Panc1 (cell line): ENCODE results near the gene SOX30. TPM values are rescaled to one million over a fixed set of nuclear protein-coding genes. Genes with fewer than 3 reads are reported as not detected.

Source experiments
- ATAC-seq: fragments of 200-7000 bp; cut with Tn5 transposase; 2 replicates; pipeline ENCODE4 v1.9.1; 2020; ENCODE audit warnings: mild to moderate bottlenecking, moderate library complexity
- BruUV-seq: library from RNA; stranded (reverse); fragments of 400-500 nt; replicated peaks from 2 replicates; lab custom pipeline; 2021; lab: Mats Ljungman, UMichigan
- CTCF ChIA-PET: fragments of 300-600 bp; sonication (Branson Sonifier 250); formaldehyde crosslinking; loops from one replicate; lab custom pipeline; 2022; ENCODE audit warnings: antibody characterized with exemption; lab: Charles Lee
- POLR2A ChIA-PET: fragments of 300-600 bp; sonication (Branson Sonifier 250); formaldehyde crosslinking; loops from one replicate; lab custom pipeline; 2022; ENCODE audit warnings: antibody characterized with exemption; lab: Charles Lee
- DNase-seq: peaks from one replicate; pipeline ENCODE4 v3.0.0-alpha.2; 2010; ENCODE audit warnings: low read depth, low spot score
- H3K27ac ChIP-seq: 2 replicates; pipeline ENCODE4 v1.5.1; 2011; ENCODE audit warnings: mild to moderate bottlenecking, low read length, inconsistent platforms
- H3K27me3 ChIP-seq: fragments of 200-500 bp; sonication (Bioruptor generic); 2 replicates; pipeline ENCODE4 v1.6.0; 2014; ENCODE audit warnings: low read length, inconsistent platforms; ENCODE audit not compliant: control insufficient read depth, insufficient read depth
- H3K36me3 ChIP-seq: fragments of 200-500 bp; sonication (Bioruptor generic); 2 replicates; pipeline ENCODE4 v1.5.1; 2014; ENCODE audit warnings: inconsistent platforms, mild to moderate bottlenecking, low read length, moderate library complexity; ENCODE audit not compliant: control insufficient read depth, insufficient read depth
- H3K4me1 ChIP-seq: 2 replicates; pipeline ENCODE4 v1.5.1; 2011; ENCODE audit warnings: inconsistent platforms, mild to moderate bottlenecking, low read length, moderate library complexity; ENCODE audit not compliant: control insufficient read depth, insufficient read depth
- H3K4me3 ChIP-seq, 2 experiments: 2 replicates each; pipeline ENCODE4 v1.5.1; 2011 to 2012; ENCODE audit warnings: low read depth in 2 of 2, low read length in 2 of 2, mild to moderate bottlenecking in 2 of 2, inconsistent platforms in 1 of 2, moderate library complexity in 1 of 2
- H3K9me3 ChIP-seq: fragments of 200-500 bp; sonication (Bioruptor generic); 2 replicates; pipeline ENCODE4 v1.5.1; 2014; ENCODE audit warnings: low read depth, mild to moderate bottlenecking, inconsistent platforms, low read length, moderate library complexity; ENCODE audit not compliant: control insufficient read depth, insufficient read depth
- CTCF ChIP-seq: fragments of 450-650 bp; IDR thresholded peaks from 2 replicates; pipeline ENCODE4 v1.5.1; 2017; ENCODE audit warnings: mild to moderate bottlenecking
- POLR2AphosphoS5 ChIP-seq: IDR thresholded peaks from 2 replicates; pipeline ENCODE4 v1.6.1; 2012; ENCODE audit warnings: mild to moderate bottlenecking, low read depth, low read length, moderate library complexity
- REST ChIP-seq, 2 experiments: IDR thresholded peaks; 2 replicates each; pipeline ENCODE4 v1.6.1; 2011 to 2012; ENCODE audit warnings: low read depth in 2 of 2, control low read depth in 1 of 2, low read length in 1 of 2, mild to moderate bottlenecking in 1 of 2, moderate library complexity in 1 of 2; ENCODE audit not compliant: insufficient read depth in 1 of 2
- SIN3A ChIP-seq: IDR thresholded peaks from 2 replicates; pipeline ENCODE4 v1.6.1; 2012; ENCODE audit warnings: low read depth, mild to moderate bottlenecking, low read length, moderate library complexity, borderline replicate concordance; ENCODE audit not compliant: insufficient read depth
- TCF7L2 ChIP-seq: IDR thresholded peaks from 2 replicates; pipeline ENCODE4 v1.6.1; 2011; ENCODE audit warnings: mild to moderate bottlenecking, low read depth, low read length, inconsistent platforms
- in situ Hi-C: cut with HindIII; loops from 2 replicates; pipeline ENCODE4 v1.10.0; 2016; ENCODE audit warnings: low sequenced_read_pairs, low pct_unique_long_range_greater_than_20kb
- intact Hi-C: fragments of 100-400 bp; cut with micrococcal nuclease; formaldehyde crosslinking; loops from one replicate; pipeline ENCODE4 v1.10.0; 2022; ENCODE audit not compliant: unreplicated experiment
- total RNA-seq: library from RNA; stranded (reverse); gene quantifications from one replicate; pipeline ENCODE4 v1.2.1, GENCODE V29; 2021; ENCODE audit not compliant: unreplicated experiment

Gene SOX30
- total RNA-seq, 1 experiment from 2014 or later: not detected

- POLR2A ChIA-PET: no interaction called here
- Histone ChIP-seq H3K9me3 (no peaks in the 10 kb centered on the region), H3K36me3 (no peaks in the 10 kb centered on the region), H3K27me3 (no peaks in the 10 kb centered on the region), H3K4me1 (no peaks in the 10 kb centered on the region), H3K27ac (no peak overlapping the region), H3K4me3 (no peak overlapping the region)
- in situ Hi-C loops: no loop called here
- no peak for ATAC-seq
- no TSS peak for BruUV-seq
- intact Hi-C loops: no loop called here
- no peak for TF ChIP-seq SIN3A
- no peak for TF ChIP-seq REST (IDR thresholded peaks at IDR 0.05; ENCODE audit: insufficient read depth in 1 of 2, low read depth in 2 of 2, low read length in 1 of 2)
- TF ChIP-seq TCF7L2: no peak
- no peak for TF ChIP-seq POLR2AphosphoS5
- no peak for TF ChIP-seq CTCF
- CTCF ChIA-PET: no interaction called here
- DNase-seq: no peak
Measured at GRCh38 chr5:157584628-157585027, 67.6 kb downstream of the SOX30 start.

GRCh38 chr5:157582731-157583620, 69.3 kb downstream of the SOX30 start:
- ATAC-seq (no peak), DNase-seq (no peak)
- H3K27me3 ChIP-seq: no peaks in the 10 kb centered on the region
- in situ Hi-C loops: no loop called here
- no TSS peak for BruUV-seq
- TF ChIP-seq CTCF (0 out of 2 replicates have a peak, but pooled peaks have one; percentile 19), TCF7L2 (no peak), SIN3A (no peak)
- POLR2A ChIA-PET: no interaction called here
- no peak overlapping the region for H3K4me3 ChIP-seq
- intact Hi-C loops: no loop called here
- CTCF ChIA-PET: no interaction called here
- no peak overlapping the region for H3K27ac ChIP-seq
- H3K4me1 ChIP-seq: no peaks in the 10 kb centered on the region
- no peaks in the 10 kb centered on the region for H3K36me3 ChIP-seq
- H3K9me3 ChIP-seq: no peaks in the 10 kb centered on the region
